ELF-1 (cell line): Measurements from ENCODE around the gene TJP1.

Experiments
- DNase-seq: peaks from one replicate; pipeline ENCODE4 v3.0.0-alpha.2; 2016; ENCODE audit warnings: low read depth, low spot score

TJP1 gene

DNA sequence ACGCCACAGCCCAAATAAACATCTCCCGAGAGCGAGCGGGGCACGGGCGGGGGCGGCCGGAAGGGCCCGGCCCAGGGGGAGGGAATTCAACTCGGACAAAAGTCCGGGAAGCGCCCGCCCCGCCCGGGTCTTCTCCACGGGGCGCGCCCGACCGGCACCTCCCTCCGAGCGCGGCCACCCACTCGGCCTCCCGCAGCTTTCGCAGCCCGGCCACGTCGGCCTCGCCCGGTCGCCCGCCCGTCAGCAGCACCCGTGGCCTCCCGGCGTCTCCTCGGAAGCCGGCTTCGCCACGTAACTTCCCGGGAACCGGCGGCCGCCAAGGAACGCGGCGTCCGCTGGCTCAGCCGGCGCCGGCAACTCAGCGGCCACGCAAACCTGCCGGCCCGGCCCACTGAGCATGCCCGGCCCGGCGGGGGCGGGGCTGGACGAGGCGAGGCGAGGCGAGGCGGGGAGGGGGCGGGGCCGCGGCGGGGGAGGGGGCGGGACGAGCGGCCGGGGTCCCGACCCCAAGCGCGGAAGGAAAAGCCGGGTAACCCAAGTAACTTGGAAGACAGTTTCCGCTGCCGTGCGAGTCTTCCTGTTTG lies at the start of gene TJP1:
Gene TJP1 (minus strand): TSS at position 369 of the 584 bp plus-strand sequence. CDS start 440 bp downstream, outside the sequence.
- DNase-seq, result no peak

DNA sequence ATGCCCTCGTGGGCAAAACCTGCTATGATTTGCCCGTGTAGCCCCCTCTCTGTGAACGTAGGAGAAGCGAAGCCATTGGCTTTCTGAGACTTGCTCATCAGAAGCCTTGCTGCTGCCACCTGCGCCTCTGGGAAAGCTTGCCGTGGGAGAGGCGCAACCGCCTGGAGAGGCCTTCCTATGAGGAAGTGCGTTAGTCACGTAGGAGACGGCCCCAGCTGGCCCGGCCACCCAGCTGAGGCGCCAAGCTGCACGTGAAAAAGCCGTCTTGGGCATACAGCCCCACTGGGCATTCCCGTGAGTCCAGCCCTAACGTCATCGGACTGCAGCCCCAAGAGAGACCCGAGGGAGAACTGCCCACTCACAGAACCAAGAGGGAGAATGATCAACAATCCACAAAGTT lies 49.1 kb upstream of the TJP1 start:
- no peak for DNase-seq

DNA sequence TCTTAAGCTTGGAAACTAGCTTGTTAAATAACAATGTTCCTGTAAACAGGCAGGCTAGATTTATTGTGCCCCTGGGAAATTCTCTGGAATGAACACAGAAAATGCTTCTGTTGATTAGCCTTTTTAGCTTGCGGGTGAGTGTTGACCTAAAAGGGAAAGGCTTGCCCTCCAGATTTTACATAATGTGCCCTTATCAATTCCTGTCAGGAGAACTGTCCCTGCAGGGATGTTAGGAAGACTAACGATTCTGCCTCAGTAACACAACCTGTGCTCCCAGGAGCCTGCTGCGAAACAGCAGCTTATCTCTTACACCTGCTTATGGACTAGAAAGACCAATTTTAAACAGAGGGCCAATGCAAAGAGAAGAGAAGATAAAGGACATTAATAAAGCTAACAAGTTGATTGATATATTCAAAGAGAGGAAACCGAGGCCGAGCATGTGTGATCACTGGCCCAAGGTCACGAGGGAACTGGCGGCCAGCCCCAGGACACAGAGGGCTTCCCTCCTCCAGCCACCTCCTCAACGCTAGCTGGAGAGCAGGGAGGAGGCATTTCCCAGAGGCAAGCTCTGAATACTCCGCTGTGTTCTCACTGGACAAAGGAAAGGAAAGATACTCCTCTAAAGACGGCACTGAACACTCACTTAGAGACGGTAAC lies 48.4 kb upstream of the TJP1 start:
- peak; percentile 89 for DNase-seq

DNA sequence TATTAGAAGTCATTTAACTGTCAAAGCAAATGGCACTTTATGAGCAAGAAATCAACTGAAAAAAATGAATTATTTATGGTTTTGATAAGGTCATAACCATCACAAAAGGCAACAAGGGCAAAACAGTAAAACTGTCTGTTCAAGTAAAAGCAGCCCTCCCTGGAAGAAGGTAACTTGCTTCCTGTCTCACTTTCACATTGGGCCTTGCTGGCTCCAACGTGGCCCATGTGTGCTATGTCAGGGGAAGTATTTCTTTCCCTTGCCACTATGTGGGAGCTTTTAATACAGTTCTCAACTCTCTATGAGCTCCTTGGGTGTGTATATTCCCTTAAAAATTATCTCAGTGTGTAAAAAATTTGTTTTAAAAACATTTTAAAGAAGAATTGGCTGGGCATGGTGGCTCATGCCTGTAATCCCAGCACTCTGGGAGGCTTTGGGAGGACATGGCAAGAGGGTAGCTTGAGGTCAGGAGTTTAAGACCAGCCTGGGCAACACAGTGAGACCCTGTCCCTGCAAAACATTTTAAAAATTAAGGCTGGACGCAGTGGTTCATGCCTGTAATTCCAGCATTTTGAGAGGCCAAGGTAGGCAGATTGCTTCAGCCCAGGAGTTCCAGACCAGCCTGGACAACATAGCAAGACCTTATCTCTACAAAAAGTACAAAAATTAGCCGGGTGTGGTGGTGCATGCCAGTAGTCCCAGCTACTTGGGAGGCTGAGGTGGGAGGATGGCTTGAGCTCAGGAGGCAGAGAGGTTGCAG lies 45.2 kb upstream of the TJP1 start:
- DNase-seq, result no peak

DNA sequence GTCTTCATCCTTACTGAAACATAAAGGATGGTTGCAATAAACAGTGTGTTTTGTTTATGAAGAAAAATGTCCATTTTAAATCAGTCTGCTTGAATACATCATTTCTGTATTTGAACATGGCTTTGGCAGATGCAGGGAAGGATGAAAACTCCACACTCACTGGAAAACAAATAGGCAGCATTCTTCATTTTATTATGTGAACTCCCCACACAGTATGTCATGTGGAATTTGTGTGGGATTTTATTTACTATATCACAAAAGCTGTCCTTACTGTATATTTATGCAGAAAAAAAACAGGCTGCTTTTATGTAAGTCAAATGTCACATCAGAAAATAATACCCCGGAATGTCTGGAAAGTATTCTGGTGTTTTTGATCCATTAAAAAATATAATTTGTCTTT lies 44.1 kb upstream of the TJP1 start:
- no peak for DNase-seq

DNA sequence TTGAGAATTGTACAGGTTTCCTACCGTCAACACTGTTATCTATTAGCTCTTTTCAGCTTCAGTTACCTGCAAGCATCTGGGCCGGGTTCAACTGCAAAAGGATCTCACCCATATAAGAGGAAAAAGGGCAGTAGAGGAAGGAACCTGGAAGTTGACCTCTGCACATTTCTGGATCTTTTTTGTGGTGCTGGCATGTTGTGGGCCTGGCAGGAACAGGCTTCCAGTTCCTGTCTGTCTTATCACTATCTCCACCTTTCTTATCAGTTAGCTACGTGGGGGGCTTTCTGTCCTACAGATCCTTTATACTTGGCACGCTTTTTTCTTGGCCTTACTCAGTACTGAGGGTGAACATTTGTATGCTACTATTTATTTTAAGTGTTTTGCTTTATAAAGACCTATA lies 42.2 kb upstream of the TJP1 start:
- no peak for DNase-seq

DNA sequence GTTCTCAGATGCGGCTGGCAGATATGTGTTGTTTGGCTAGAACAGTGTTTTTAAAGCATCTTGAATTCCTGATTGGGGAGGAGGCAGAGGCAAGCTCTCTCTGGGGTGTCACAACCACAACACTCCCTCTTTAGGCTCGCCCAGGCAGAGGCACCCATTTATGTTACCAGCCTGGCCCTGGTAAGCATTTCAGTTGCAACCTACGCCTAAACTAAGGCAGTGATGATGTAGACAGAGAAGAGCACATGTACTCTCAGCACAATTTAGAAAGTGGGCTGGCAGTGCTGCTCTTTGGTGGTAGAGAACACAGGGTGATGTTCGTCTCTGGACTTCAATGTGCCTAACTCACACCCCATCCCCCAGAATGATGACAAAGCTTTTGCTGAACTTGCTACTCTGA lies 41.2 kb upstream of the TJP1 start:
- DNase-seq, result no peak

DNA sequence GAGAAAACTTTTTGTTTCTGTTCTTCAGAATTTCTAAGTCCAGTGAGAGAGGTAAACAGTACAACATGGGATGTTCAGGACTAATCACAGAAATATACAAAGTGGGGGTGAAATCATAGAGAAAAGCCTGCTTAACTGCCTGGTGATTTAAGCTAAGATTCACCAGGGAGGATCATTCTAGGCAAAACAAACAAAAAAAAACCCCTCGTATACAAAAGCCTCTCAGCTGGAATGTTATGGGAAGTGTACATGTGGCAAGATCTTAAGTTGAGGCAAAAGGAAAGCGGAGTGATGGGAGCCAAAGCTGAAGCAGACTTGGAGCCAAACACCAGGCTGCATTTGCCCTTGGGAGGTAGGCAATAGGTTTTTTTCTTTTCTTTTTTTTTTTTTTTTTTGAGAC lies 40.0 kb upstream of the TJP1 start:
- DNase-seq, result no peak

DNA sequence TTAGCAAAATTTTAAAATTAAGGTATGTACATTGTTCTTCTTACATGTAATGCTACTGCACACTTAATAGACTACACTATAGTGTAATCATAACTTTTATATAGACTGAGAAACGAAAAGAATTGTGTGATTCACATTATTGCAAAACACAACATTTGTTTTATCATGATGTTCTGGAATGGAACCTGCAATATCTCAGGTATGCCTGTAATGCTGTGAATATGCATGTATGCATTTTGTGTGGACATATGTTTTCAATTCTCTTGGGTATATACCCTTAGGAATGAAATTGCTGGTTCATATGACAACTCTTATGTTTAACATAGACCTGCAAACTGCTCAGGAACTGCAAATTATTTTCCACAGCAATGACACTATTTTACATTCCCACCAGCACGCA lies 38.6 kb upstream of the TJP1 start:
- no peak for DNase-seq

DNA sequence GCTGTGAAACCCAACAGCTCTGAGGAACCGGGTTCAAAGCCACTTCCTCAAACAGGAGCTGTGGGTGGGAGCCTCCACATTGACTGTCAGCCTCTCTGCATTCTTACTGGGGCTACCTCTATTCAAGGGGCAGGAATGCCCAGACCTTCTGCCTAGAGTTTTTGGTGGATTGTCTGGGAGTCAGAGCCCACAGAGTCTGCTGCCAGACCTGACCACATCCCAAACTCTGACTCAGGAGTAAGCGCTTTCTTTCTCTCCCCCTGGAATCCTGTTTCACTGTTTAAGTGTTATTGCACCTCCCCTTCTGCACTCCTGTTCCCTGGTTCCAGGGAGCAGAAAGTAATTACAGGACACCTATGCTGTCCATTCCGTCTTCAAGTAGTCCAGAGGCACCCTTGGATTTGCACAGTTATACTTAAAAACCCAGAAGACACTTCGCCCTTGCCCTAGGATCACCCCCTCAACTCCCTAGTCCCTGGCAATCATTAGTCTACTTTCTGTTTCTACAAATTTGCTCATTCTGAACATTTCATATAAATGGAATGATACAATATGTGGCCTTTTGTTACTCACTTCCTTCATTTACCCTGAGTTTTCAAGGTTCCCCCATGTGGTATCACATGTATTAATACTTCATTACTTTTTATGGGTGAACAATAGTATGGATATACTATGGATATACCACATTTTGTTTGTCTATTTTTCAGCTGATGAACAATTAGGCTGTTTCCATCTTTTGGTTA lies 37.9 kb upstream of the TJP1 start:
- no peak for DNase-seq

DNA sequence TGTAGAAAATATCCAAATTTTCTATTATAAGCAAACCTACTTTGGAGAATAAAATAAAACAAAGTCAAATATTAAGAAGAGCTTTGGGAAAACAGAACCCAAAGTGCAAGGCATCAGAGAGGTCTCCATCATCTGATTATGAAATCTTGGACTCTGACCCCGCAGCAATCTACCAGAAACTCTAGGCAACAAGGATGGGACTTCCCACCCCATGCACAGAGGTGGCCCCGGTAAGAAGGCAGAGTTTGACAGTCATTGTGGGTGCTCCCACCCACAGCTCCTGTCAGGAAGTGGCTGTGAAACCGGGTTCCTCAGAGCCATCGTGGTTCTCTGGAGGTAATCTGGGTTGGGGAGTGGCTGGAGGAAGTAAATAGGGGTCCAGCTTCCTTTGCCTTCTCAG lies 37.0 kb upstream of the TJP1 start:
- DNase-seq, result no peak

DNA sequence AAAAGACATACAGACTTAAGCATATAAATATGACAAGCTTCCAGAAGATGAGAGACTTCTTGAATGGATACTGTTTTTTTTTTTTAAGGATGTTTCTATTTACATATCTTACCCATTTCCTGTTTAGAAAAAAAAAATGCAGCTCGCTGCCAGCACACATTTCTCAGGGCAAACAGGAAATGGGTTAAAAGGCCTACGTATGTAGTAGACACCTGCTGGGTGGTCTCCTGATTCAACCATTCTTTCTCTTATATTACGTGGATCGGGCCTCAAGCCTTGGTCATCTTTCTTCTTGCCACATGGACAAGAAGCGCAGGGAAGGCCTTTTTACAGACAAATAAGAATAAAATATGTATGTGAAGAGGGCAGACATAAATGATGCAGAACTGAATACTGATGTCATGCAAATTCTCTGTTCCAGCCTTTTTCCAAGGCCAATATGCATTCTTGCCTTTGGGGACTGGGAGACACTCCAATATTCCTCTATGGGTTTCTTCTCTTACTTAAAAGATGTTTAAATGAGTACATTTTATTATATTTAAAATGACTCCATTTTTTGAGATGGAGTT lies 35.0 kb upstream of the TJP1 start:
- DNase-seq, result no peak

DNA sequence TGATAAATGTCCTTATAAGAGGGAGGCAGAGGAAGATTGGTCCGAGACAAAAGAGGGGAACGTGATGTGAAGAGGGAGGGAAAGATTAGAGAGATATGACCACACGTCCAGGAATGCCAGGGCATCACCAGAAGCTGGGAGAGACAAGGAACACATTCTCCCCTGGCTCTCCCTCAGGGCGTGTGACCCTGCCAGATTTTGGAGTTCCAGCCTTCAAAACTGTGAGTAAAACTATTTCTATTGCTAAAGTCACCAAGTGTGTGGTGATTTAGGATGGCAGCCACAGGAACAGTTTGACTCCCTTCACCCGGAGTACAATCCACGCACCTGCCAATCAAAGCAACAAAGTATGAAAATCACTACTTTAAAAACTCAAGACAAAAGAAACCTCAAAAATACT lies 32.1 kb upstream of the TJP1 start:
- peak; percentile 27 for DNase-seq

DNA sequence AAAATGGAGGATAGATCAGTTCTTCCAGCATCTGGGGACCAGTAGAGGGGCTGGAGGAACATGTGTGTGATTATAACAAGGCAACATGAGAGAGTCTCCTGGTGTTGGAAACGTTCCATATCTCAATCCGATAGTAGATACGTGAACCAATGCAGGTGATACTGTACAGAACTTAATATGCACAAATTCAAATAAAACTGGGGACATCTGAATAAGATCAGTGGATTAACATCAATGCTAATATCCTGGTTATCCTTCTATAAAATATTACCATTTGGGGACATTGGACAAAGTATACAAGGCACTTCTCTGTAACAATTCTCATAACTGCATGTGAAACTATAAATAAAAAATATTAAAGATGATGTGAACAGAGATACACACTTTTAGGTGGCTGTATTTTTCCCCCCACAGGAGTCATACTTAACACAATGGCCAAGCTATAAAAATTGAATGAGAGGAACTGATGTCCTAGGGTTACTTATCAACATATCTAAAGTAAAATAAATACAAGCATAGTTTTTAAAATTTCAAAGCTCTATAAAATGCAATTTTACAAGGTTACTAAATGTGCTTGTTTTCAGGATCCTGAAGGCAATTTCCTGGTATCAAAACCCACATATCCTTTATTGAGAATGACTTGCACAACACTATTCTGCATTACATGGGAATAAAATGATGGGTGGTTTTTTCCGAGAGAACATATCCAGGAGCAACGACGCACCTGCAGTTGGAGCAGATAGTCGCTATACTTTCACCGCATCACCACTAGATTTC lies 31.1 kb upstream of the TJP1 start:
- DNase-seq, result no peak

DNA sequence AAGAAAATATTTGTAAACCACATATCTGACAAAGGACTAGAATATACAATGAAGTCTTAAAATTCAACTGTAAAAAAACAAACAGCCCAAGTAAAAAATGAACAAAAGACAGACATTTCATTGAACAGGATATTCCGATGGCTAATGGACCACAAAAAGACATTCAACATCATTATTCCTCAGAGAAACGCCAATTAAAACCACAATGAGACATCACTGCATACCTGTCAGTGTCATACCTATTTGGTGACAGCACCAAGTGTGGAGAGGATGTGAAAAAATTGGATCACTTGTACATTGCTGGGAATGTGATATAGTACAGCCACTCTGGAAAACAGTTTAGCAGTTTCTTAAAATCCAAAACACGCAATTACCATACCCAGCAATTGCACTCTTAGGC lies 29.9 kb upstream of the TJP1 start:
- no peak for DNase-seq

DNA sequence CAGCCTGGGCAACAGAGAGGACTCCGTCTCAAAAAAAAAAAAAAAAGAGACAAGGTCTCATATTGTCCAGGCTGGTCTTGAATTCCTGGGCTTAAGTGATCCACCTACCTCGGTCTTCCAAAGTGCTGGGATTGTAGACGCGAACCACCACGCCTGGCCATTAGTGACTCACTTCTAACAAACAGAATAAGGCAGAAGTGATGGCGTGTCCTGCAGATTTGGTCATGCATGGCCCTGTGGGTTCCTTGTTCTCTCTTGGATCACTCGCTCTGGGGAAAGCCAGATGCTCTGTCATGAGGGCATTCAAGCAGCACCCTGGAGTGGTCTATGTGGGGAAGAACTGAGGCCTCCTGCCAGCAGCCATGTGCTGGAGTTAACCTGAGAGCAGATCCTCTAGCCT lies 27.4 kb upstream of the TJP1 start:
- DNase-seq, result no peak

DNA sequence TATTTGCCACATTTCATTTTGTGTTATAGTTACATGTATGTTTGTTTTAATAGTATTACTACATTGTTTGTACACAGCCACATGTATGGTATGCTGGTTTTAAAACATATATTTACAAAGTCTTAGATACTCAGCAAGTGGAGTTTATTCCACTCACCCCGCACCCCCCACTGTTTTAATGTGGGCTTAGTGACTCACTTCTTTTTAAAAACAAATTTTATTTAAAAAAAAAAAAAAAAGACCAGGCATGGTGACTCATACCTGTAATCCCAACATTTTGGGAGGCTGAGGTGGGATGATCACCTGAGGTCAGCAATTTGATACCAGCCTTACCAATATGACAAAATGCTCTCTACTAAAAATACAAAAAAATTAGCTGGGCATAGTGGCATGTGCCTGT lies 26.9 kb upstream of the TJP1 start:
- no peak for DNase-seq

DNA sequence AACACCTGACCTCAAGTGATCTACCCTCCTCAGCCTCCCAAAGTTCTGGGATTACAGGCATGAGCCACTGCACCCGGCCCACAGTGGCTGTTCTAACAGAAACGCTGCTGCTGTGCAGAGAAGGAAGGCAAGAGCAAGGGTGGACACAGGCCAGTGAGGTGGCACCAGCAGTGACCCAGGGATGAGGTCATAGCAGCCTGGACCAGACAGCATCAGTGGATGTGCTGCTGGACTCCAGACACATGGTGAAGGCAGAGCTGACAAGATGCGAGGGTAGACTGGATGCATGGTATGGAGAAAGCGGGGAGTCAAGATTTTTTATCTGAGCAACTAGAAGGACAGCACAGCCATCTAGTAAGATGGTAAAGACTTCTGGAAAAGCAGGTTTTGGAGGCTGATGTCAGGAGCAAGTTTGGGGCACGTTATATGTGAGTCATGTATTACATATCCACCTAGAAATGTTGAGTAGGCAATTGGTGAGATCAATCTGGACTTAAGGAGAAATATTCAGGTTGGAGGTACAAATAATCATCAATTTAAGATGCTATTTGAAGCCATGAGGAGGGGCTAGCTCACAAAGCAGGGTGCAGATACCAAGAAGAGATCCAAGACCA lies 22.1 kb upstream of the TJP1 start:
- DNase-seq, result no peak

DNA sequence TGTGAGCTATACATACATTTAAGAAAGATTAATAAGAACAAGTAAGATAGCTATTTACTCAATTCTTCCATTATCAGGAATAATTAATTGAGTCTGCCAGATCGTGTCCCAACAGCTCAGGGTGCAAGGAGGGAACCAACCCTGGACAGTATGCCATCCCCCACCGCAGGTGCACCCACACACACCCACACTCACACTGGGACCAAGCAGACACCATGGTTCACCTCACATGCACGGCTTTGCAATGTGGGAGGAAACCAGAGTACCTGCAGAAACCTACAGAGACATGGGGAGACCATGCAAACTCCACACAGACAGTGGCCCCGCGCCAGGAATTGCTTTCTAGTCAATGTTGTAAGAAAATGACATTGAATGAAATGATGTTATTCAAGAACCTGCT lies 20.0 kb upstream of the TJP1 start:
- no peak for DNase-seq

DNA sequence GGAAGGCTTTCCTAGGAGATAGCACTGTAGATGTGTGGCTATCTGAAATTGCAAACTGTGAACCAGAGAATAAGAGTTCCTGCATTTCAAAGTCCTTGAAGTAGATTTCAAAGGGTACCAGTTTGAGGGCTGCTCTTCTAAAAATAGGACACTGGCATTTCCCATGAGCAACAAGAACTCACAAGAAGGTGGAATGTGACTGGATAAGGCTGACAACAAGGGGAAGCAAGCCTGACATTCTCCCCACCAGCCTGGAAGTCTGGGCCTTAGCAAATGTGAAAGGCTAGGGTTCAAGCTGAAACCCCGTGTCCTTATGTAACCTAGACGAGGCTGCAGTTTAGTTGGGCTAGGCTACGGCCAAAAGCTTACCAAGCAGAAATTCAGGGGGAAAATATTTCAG lies 18.7 kb upstream of the TJP1 start:
- no peak for DNase-seq

DNA sequence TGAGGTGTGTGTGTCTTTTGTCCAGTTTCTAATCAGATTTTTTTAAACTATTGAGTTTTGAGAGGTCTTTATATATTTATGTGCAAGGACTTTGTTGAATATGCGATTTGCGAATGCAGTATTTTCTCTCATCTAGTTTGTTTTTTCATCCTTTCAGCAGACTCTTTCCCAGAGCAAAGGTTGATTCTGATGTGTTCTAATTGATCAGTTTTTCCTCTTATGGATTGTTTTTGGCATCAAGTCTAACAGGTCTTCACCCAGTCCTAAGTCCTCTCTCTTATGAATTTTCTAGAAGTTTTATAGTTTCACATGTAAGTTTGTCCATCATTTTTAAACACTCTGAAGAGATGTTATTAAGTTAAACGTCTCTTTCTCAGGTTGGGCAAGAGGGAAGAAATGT lies 17.8 kb upstream of the TJP1 start:
- no peak for DNase-seq
